ENCODE measurements around the gene FARSB. TPM values are rescaled to one million over a fixed set of nuclear protein-coding genes. Genes with fewer than 3 reads are reported as not detected.

The FARSB gene
- total RNA-seq, 1 experiment from 2014 or later: 32.9 TPM

Other genes with a start within 250 kb of the FARSB start
- gene SGPP2, start 231.5 kb downstream of the FARSB start, total RNA-seq (2014; rRNA removed): not detected in 2 replicates
- gene MOGAT1, start 15.6 kb upstream of the FARSB start, total RNA-seq (2014; rRNA removed): not detected in 2 replicates
- 216 and 236 TPM in 2 replicates for gene ACSL3, start 204.9 kb upstream of the FARSB start, total RNA-seq (2014; rRNA removed)